Measurements from ENCODE around the gene WDR89.

Gene WDR89

DNA sequence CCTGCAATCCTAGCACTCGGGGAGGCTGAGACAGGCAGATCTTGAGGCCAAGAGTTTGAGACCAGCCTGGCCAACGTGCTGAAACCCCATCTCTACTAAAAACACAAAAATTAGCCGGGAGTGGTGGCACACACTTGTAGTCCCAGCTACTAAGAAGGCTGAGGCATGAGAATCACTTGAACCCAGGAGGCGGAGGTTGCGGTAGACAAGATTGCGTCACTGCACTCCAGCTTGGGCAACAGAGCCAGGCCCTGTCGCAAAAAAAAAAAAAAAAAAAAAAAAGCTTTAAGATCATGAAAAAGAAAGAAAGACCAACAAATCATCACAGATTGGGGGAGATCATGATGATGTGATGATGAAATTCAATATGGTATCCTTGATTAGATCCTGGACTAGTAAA is 30.6 kb downstream of the WDR89 start:
- TF ChIP-seq, protein P1, sequence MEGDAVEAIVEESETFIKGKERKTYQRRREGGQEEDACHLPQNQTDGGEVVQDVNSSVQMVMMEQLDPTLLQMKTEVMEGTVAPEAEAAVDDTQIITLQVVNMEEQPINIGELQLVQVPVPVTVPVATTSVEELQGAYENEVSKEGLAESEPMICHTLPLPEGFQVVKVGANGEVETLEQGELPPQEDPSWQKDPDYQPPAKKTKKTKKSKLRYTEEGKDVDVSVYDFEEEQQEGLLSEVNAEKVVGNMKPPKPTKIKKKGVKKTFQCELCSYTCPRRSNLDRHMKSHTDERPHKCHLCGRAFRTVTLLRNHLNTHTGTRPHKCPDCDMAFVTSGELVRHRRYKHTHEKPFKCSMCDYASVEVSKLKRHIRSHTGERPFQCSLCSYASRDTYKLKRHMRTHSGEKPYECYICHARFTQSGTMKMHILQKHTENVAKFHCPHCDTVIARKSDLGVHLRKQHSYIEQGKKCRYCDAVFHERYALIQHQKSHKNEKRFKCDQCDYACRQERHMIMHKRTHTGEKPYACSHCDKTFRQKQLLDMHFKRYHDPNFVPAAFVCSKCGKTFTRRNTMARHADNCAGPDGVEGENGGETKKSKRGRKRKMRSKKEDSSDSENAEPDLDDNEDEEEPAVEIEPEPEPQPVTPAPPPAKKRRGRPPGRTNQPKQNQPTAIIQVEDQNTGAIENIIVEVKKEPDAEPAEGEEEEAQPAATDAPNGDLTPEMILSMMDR (IDR thresholded peaks at IDR 0.05; ENCODE audit: low read depth, low read length): no peak
- H3K4me3 ChIP-seq (ENCODE audit: low read depth, low read length): no peak overlapping the region

DNA sequence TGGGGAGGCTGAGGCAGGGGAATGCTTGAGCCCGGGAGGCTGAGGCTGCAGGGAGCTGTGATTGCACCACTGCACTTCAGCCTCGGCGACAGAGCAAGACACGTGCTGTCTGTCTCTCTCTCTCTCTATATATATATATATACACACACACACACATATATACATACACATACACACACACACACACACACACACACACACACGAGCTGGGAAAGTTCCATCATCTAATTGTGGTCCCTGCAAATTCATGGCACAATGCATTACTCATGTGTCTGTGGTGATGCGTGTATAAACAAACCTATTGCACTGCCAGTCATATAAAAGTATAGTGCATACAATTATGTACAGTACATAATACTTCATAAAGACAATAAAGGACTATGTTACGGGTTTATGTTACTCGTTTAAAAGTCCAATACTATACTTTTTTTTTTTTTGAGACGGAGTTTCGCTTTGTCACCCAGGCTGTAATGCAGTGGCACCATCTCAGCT is 36.6 kb downstream of the WDR89 start:
- H3K4me3 ChIP-seq (ENCODE audit: low read depth, low read length): no peak overlapping the region
- TF ChIP-seq, protein P1 (IDR thresholded peaks at IDR 0.05; ENCODE audit: low read depth, low read length): no peak

DNA sequence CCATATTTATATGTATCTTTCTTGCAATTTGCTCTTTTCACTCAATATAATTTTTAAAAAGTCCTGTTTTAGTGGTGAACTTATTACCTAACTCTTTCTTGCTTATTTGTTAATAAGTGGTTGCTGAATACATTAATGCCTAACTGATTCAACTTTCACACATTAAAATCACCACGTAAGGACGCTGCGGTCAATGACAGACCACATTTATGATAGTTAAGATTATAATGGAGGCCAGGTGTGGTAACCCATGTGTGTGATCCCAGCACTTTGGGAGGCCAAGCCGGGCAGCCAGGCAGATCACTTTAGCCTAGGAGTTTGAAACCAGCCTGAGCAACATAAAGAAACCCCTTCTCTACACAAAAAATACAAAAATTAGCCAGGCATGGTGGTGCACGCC is 37.0 kb downstream of the WDR89 start:
- H3K4me3 ChIP-seq (ENCODE audit: low read depth, low read length): no peak overlapping the region
- TF ChIP-seq, protein P1 (IDR thresholded peaks at IDR 0.05; ENCODE audit: low read depth, low read length): no peak

DNA sequence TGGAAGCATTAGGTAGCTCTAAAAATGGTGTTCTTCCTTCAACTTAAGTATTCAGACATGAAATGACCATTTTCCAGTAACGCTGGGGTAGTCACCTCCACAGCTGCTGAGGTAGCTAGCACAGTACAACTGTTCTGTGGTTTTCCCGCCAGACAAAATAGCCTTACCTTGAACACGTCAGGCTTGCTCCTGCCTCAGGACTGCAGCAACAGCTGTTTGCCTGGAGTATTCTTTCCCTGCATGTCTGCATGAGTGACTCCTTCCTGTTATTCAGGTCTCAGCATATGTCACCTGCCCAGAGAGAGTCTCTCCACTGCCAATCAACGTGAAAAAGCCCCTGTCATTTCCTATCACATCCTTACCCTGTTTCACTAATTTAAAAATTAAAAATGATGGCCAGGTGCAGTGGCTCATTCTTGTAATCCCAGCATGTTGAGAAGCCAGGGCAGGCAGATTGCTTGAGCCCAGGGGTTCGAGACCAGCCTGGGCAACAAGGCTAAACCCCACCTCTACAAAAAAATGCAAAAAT is 37.9 kb downstream of the WDR89 start:
- H3K4me3 ChIP-seq (ENCODE audit: low read depth, low read length): no peak overlapping the region
- TF ChIP-seq, protein P1 (IDR thresholded peaks at IDR 0.05; ENCODE audit: low read depth, low read length): no peak

DNA sequence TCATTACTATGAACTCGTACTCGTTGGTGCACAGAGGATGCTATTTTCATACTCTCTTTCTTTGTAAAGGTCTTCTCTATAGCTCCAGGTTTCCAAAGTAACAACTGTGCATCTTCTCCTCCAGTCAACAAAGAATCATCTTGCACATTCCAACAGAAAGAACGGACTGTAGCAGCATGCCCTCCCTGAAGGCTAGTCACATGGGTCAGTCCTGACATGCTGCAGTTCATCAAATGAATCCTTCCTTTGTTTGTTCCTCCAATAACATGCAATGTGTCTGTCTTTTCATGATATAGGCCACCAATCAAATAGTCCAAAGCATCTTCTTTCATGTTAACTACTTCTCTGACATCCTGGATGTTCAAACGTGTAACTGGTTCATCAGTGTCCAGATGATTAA is 42.9 kb downstream of the WDR89 start:
- TF ChIP-seq, protein P1 (IDR thresholded peaks at IDR 0.05; ENCODE audit: low read depth, low read length): no peak
- no peak overlapping the region for H3K4me3 ChIP-seq (ENCODE audit: low read depth, low read length)

DNA sequence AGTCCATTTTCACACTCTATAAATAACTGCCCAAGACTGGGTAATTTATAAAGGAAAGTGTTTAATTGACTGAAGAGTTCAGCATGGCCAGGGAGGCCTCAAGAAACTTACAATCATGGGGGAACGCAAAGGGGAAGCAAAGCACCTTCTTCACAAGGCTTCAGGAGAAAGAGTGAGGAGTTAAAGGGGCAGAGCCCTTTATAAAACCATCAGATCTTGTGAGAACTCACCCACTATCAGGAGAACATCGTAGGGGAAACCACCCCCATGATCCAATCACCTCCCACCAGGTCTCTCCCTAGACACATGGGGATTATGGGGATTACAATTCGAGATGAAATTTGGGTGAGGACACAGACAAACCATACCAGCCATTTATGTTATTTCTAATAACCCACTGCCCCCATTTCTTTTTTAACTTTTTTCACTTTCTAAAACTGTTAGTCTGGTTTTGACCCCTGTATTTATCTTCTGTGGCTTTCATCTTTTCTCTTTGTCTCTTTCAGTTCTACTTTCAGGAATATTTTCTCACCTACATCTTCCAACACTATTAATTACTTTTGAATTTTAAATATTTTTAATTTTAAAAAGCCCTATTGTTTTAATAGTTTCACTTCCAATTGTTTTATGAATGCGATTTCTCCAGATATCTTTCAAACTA is 44.5 kb downstream of the WDR89 start:
- no peak overlapping the region for H3K4me3 ChIP-seq (ENCODE audit: low read depth, low read length)

More for the DNA sequence above, 44.5 kb downstream of the WDR89 start:
- TF ChIP-seq, protein P1 (IDR thresholded peaks at IDR 0.05; ENCODE audit: low read depth, low read length): no peak

Measured in WI38 (cell line).